HFFc6 (cell line): ENCODE measurements around the gene ORC3. TPM values are rescaled to one million over a fixed set of nuclear protein-coding genes. Genes with fewer than 3 reads are reported as not detected.
"Not testable (repeated sequence)": the region's sequence is repeated elsewhere in the genome, so short reads cannot be mapped to it uniquely, and the experiment has no call there.

ENCODE experiments used
- DNase-seq: peaks from one replicate; pipeline ENCODE4 v3.0.0-alpha.2; 2018
- H3K27ac Mint-ChIP-seq: 2 replicates; pipeline ENCODE4 v1.8.0; 2020; ENCODE audit warnings: mild to moderate bottlenecking, mixed read lengths
- H3K27me3 Mint-ChIP-seq: 2 replicates; pipeline ENCODE4 v1.8.0; 2021; ENCODE audit warnings: mild to moderate bottlenecking, moderate library complexity, mixed read lengths; ENCODE audit not compliant: insufficient read depth
- H3K36me3 Mint-ChIP-seq: 2 replicates; pipeline ENCODE4 v1.8.0; 2021; ENCODE audit warnings: low read depth, mixed read lengths
- H3K4me1 Mint-ChIP-seq: 2 replicates; pipeline ENCODE4 v1.8.0; 2020; ENCODE audit warnings: low read depth, mixed read lengths
- H3K4me3 Mint-ChIP-seq: 2 replicates; pipeline ENCODE4 v1.8.0; 2020; ENCODE audit warnings: mild to moderate bottlenecking, moderate library complexity, mixed read lengths
- H3K9me3 Mint-ChIP-seq: 2 replicates; pipeline ENCODE4 v1.8.0; 2020; ENCODE audit warnings: mild to moderate bottlenecking, mixed read lengths
- CTCF ChIP-seq: fragments of 200-600 bp; sonication (generic); IDR thresholded peaks from 2 replicates; pipeline ENCODE4 v1.5.0; 2021; ENCODE audit warnings: antibody characterized with exemption, mild to moderate bottlenecking
- total RNA-seq, 6 experiments: library from RNA; stranded (reverse); fragmentation: NEBNext Ultra II Directional; extraction: Animal tissue kit (Norgen Biotek cat#: 25700); gene quantifications; 2 replicates in 1 of 6; 3 replicates in 5 of 6; pipeline ENCODE4 v1.2.3, GENCODE V29; 2021

ORC3 gene
- total RNA-seq, 6 experiments from 2014 or later: 26.7 to 35.1 (median 29.7) TPM

- no peak overlapping the region for H3K4me3 Mint-ChIP-seq
- no peak for TF ChIP-seq CTCF
- H3K4me1 Mint-ChIP-seq: peaks cover 65% of the 10 kb centered on the region
- H3K36me3 Mint-ChIP-seq: peaks cover 13% of the 10 kb centered on the region; the same call in 1 of the 2 replicates
- H3K27ac Mint-ChIP-seq: no peak overlapping the region
- DNase-seq: no peak
- H3K27me3 Mint-ChIP-seq: no peaks in the 10 kb centered on the region; the same call in 1 of the 2 replicates
- H3K9me3 Mint-ChIP-seq: no peaks in the 10 kb centered on the region
These were observed 102.2 kb downstream of the ORC3 start for GRCh38 chr6:87692086-87692485.

- H3K27ac Mint-ChIP-seq: peak overlapping the region; percentile 70; the same call in 1 of the 2 replicates
- H3K4me3 Mint-ChIP-seq: peak overlapping the region; percentile 100
- DNase-seq, H3K9me3 Mint-ChIP-seq, H3K27me3 Mint-ChIP-seq: not testable (repeated sequence)
- peaks cover 26% of the 10 kb centered on the region for H3K36me3 Mint-ChIP-seq
- peaks cover 58% of the 10 kb centered on the region for H3K4me1 Mint-ChIP-seq
These were observed 106.9 kb downstream of the ORC3 start for GRCh38 chr6:87696817-87697216.

- H3K27me3 Mint-ChIP-seq: peaks cover 2% of the 10 kb centered on the region; the same call in 1 of the 2 replicates
- peaks cover 53% of the 10 kb centered on the region for H3K4me1 Mint-ChIP-seq
- no peaks in the 10 kb centered on the region for H3K9me3 Mint-ChIP-seq
- H3K27ac Mint-ChIP-seq: peak overlapping the region; percentile 70
- TF ChIP-seq CTCF: no peak
- peak; percentile 78 for DNase-seq
- H3K36me3 Mint-ChIP-seq: peaks cover 26% of the 10 kb centered on the region
- H3K4me3 Mint-ChIP-seq: peak overlapping the region; percentile 100
These were observed 107.9 kb downstream of the ORC3 start for GRCh38 chr6:87697581-87698546.

GRCh38 chr6:87698547-87699006, 108.6 kb downstream of the ORC3 start:
- peaks cover 53% of the 10 kb centered on the region for H3K4me1 Mint-ChIP-seq
- H3K4me3 Mint-ChIP-seq: peak overlapping the region; percentile 100
- peaks cover 26% of the 10 kb centered on the region for H3K36me3 Mint-ChIP-seq
- no peaks in the 10 kb centered on the region for H3K9me3 Mint-ChIP-seq
- no peak for DNase-seq
- no peak for TF ChIP-seq CTCF
- peak overlapping the region; percentile 70 for H3K27ac Mint-ChIP-seq
- peaks cover 2% of the 10 kb centered on the region; the same call in 1 of the 2 replicates for H3K27me3 Mint-ChIP-seq

- DNase-seq: no peak
- Mint-ChIP-seq H3K4me1 (peaks cover 46% of the 10 kb centered on the region), H3K36me3 (peaks cover 26% of the 10 kb centered on the region), H3K9me3 (no peaks in the 10 kb centered on the region), H3K4me3 (peak overlapping the region; percentile 100), H3K27ac (peak overlapping the region; percentile 19), H3K27me3 (peaks cover 2% of the 10 kb centered on the region; the same call in 1 of the 2 replicates)
- TF ChIP-seq CTCF: no peak
These were observed 109.6 kb downstream of the ORC3 start for GRCh38 chr6:87699576-87699975.
